Measurements from ENCODE around the gene FNDC4.

The FNDC4 gene

GRCh38 chr2:27509326-27509725 lies 14.3 kb upstream of the FNDC4 start:
- no peaks in the 10 kb centered on the region; the same call in 1 of the 2 replicates for H3K27me3 ChIP-seq (replicated peaks; ENCODE audit: control insufficient read depth, insufficient read depth, low read length)
- DNase-seq (ENCODE audit: extremely low read depth, insufficient read length) = no peak
- TF ChIP-seq CTCF (IDR thresholded peaks at IDR 0.05; ENCODE audit: insufficient read depth, low read length, poor library complexity, severe bottlenecking) = no peak
- H3K36me3 ChIP-seq (ENCODE audit: control insufficient read depth, insufficient read depth, low read length) = no peaks in the 10 kb centered on the region
- H3K4me3 ChIP-seq (replicated peaks; ENCODE audit: low read depth, low read length) = no peak overlapping the region

GRCh38 chr2:27507293-27507692 lies 12.3 kb upstream of the FNDC4 start:
- Histone ChIP-seq H3K27me3 (replicated peaks; ENCODE audit: control insufficient read depth, insufficient read depth, low read length) (no peaks in the 10 kb centered on the region; the same call in 1 of the 2 replicates), H3K36me3 (ENCODE audit: control insufficient read depth, insufficient read depth, low read length) (no peaks in the 10 kb centered on the region), H3K4me3 (replicated peaks; ENCODE audit: low read depth, low read length) (no peak overlapping the region)
- TF ChIP-seq CTCF (IDR thresholded peaks at IDR 0.05; ENCODE audit: insufficient read depth, low read length, poor library complexity, severe bottlenecking) = no peak
- DNase-seq (ENCODE audit: extremely low read depth, insufficient read length) = no peak

- no peak overlapping the region for H3K4me3 ChIP-seq (replicated peaks; ENCODE audit: low read depth, low read length)
- no peak for DNase-seq (ENCODE audit: extremely low read depth, insufficient read length)
- no peaks in the 10 kb centered on the region; the same call in 1 of the 2 replicates for H3K27me3 ChIP-seq (replicated peaks; ENCODE audit: control insufficient read depth, insufficient read depth, low read length)
- no peak for TF ChIP-seq CTCF (IDR thresholded peaks at IDR 0.05; ENCODE audit: insufficient read depth, low read length, poor library complexity, severe bottlenecking)
- no peaks in the 10 kb centered on the region for H3K36me3 ChIP-seq (ENCODE audit: control insufficient read depth, insufficient read depth, low read length)
Observed at GRCh38 chr2:27506587-27506986, 11.6 kb upstream of the FNDC4 start.

GRCh38 chr2:27502142-27502541 lies 7.1 kb upstream of the FNDC4 start:
- no peak for TF ChIP-seq CTCF (IDR thresholded peaks at IDR 0.05; ENCODE audit: insufficient read depth, low read length, poor library complexity, severe bottlenecking)
- no peaks in the 10 kb centered on the region for H3K36me3 ChIP-seq (ENCODE audit: control insufficient read depth, insufficient read depth, low read length)
- DNase-seq (ENCODE audit: extremely low read depth, insufficient read length) = no peak

GRCh38 chr2:27501042-27501441 lies 6.0 kb upstream of the FNDC4 start:
- no peak for DNase-seq (ENCODE audit: extremely low read depth, insufficient read length)
- Histone ChIP-seq H3K27me3 (replicated peaks; ENCODE audit: control insufficient read depth, insufficient read depth, low read length) (no peaks in the 10 kb centered on the region; the same call in none of the 2 replicates), H3K4me3 (replicated peaks; ENCODE audit: low read depth, low read length) (no peak overlapping the region), H3K36me3 (ENCODE audit: control insufficient read depth, insufficient read depth, low read length) (no peaks in the 10 kb centered on the region)
- no peak for TF ChIP-seq CTCF (IDR thresholded peaks at IDR 0.05; ENCODE audit: insufficient read depth, low read length, poor library complexity, severe bottlenecking)

More at GRCh38 chr2:27502142-27502541, 7.1 kb upstream of the FNDC4 start:
- Histone ChIP-seq H3K4me3 (replicated peaks; ENCODE audit: low read depth, low read length) (no peak overlapping the region), H3K27me3 (replicated peaks; ENCODE audit: control insufficient read depth, insufficient read depth, low read length) (no peaks in the 10 kb centered on the region; the same call in 1 of the 2 replicates)

GRCh38 chr2:27498975-27499374 lies 4.0 kb upstream of the FNDC4 start:
- no peak for TF ChIP-seq CTCF (IDR thresholded peaks at IDR 0.05; ENCODE audit: insufficient read depth, low read length, poor library complexity, severe bottlenecking)
- Histone ChIP-seq H3K36me3 (ENCODE audit: control insufficient read depth, insufficient read depth, low read length) (no peaks in the 10 kb centered on the region), H3K27me3 (replicated peaks; ENCODE audit: control insufficient read depth, insufficient read depth, low read length) (no peaks in the 10 kb centered on the region; the same call in none of the 2 replicates), H3K4me3 (replicated peaks; ENCODE audit: low read depth, low read length) (no peak overlapping the region)
- no peak for DNase-seq (ENCODE audit: extremely low read depth, insufficient read length)
